Sciatic nerve (tissue), 2 donors: Measurements from ENCODE around the gene SH2D6. TPM values are rescaled to one million over a fixed set of nuclear protein-coding genes. Genes with fewer than 3 reads are reported as not detected.
"Not testable (repeated sequence)": the region's sequence is repeated elsewhere in the genome, so short reads cannot be mapped to it uniquely, and the experiment has no call there.

ENCODE experiments used
- ATAC-seq: fragments of 200-7000 bp; cut with Tn5 transposase; one replicate; pipeline ENCODE4 v1.9.1; 2020; ENCODE audit warnings: mild to moderate bottlenecking, moderate library complexity
- DNase-seq: peaks from one replicate; pipeline ENCODE4 v3.0.0-alpha.2; 2020; ENCODE audit warnings: low spot score
- intact Hi-C: fragments of 100-400 bp; cut with DNase I; formaldehyde crosslinking; loops from one replicate; pipeline ENCODE4 v1.14.2; 2022
- total RNA-seq: library from RNA; stranded (reverse); fragmentation: NEBNext Ultra II Directional; extraction: Animal tissue kit (Norgen Biotek cat#: 25700); gene quantifications from one replicate; pipeline ENCODE4 v1.2.1, GENCODE V29; 2021
- donor health status: DM: no; HTN: no; CAD: no.
- donor health status: DM: no; HTN: no; CAD: no.

The SH2D6 gene
- total RNA-seq, 1 donor from 2014 or later: 0.40 TPM

- intact Hi-C loops: no loop called here
- no peak for ATAC-seq
These were observed 17.7 kb downstream of the SH2D6 start for GRCh38 chr2:85435981-85436835.

GRCh38 chr2:85436836-85437487 is 18.4 kb downstream of the SH2D6 start:
- intact Hi-C loops: no loop called here
- DNase-seq: no peak
- ATAC-seq: no peak

More at GRCh38 chr2:85435981-85436835, 17.7 kb downstream of the SH2D6 start:
- DNase-seq: peak; percentile 66

- ATAC-seq (peak; percentile 79), DNase-seq (peak; percentile 93)
- intact Hi-C loops: no loop called here
These were observed 19.1 kb downstream of the SH2D6 start for GRCh38 chr2:85437488-85438200.

- ATAC-seq (peak; percentile 25), DNase-seq (no peak)
- intact Hi-C loops: no loop called here
These were observed 19.9 kb downstream of the SH2D6 start for GRCh38 chr2:85438201-85439024.

- no peak for DNase-seq
- intact Hi-C loops: no loop called here
These were observed 20.5 kb downstream of the SH2D6 start for GRCh38 chr2:85439025-85439472.

GRCh38 chr2:85439569-85439968 is 21.1 kb downstream of the SH2D6 start:
- DNase-seq, ATAC-seq, intact Hi-C loops: not testable (repeated sequence)

More at GRCh38 chr2:85439025-85439472, 20.5 kb downstream of the SH2D6 start:
- no peak for ATAC-seq

- no peak for ATAC-seq
- no peak for DNase-seq
- intact Hi-C loops: no loop called here
These were observed 21.5 kb downstream of the SH2D6 start for GRCh38 chr2:85439986-85440385.

GRCh38 chr2:85440729-85441128 is 22.2 kb downstream of the SH2D6 start:
- ATAC-seq: no peak
- DNase-seq: no peak
- intact Hi-C loops: no loop called here

GRCh38 chr2:85441864-85442263 is 23.4 kb downstream of the SH2D6 start:
- ATAC-seq (no peak), DNase-seq (no peak)
- intact Hi-C loops: no loop called here

GRCh38 chr2:85444629-85445172 is 26.2 kb downstream of the SH2D6 start:
- ATAC-seq: no peak
- intact Hi-C loops: no loop called here
- DNase-seq: no peak

- no peak for DNase-seq
- intact Hi-C loops: no loop called here
- ATAC-seq: peak; percentile 75
These were observed 27.1 kb downstream of the SH2D6 start for GRCh38 chr2:85445316-85446295.

GRCh38 chr2:85446296-85447221 is 28.0 kb downstream of the SH2D6 start:
- intact Hi-C loops: no loop called here
- ATAC-seq: no peak
- no peak for DNase-seq

- ATAC-seq: no peak
- intact Hi-C loops: no loop called here
- DNase-seq: no peak
These were observed 28.7 kb downstream of the SH2D6 start for GRCh38 chr2:85447222-85447585.

GRCh38 chr2:85448461-85449213 is 30.1 kb downstream of the SH2D6 start:
- DNase-seq (no peak), ATAC-seq (no peak)
- intact Hi-C loops: no loop called here

GRCh38 chr2:85449214-85449588 is 30.7 kb downstream of the SH2D6 start:
- no peak for ATAC-seq
- intact Hi-C loops: no loop called here
- DNase-seq: no peak

GRCh38 chr2:85452237-85452636 is 33.7 kb downstream of the SH2D6 start:
- ATAC-seq (no peak), DNase-seq (no peak)
- intact Hi-C loops: no loop called here
